IMR-90 (cell line): Measurements from ENCODE around the gene PIK3CG. TPM values are rescaled to one million over a fixed set of nuclear protein-coding genes. Genes with fewer than 3 reads are reported as not detected.
"Not testable (repeated sequence)": the region's sequence is repeated elsewhere in the genome, so short reads cannot be mapped to it uniquely, and the experiment has no call there.

Experiments used
- ATAC-seq: fragments of 200-7000 bp; cut with Tn5 transposase; 2 replicates; pipeline ENCODE4 v1.9.1; 2020; ENCODE audit warnings: low read depth, mild to moderate bottlenecking, moderate library complexity
- BruUV-seq: library from RNA; stranded (reverse); fragments of 400-500 nt; replicated peaks from 2 replicates; lab custom pipeline; 2021; lab: Mats Ljungman, UMichigan
- CTCF ChIA-PET: fragments of 300-600 bp; formaldehyde crosslinking; extraction: SDS; loops from one replicate; lab custom pipeline; 2021; ENCODE audit warnings: antibody characterized with exemption; lab: Yijun Ruan, JAX
- POLR2A ChIA-PET: fragments of 300-600 bp; sonication (Branson Sonifier 250); formaldehyde crosslinking; loops from one replicate; lab custom pipeline; 2022; ENCODE audit warnings: antibody characterized with exemption; ENCODE audit not compliant: unreplicated experiment; lab: Charles Lee
- DNase-seq: peaks from one replicate; pipeline ENCODE4 v3.0.0; 2013
- H2AFZ ChIP-seq: replicated peaks from 2 replicates; pipeline ENCODE3; 2013; ENCODE audit warnings: low read length, mild to moderate bottlenecking; ENCODE audit not compliant: poor library complexity
- H2AK5ac ChIP-seq: 2 replicates; pipeline ENCODE4 v1.6.1; 2013; ENCODE audit warnings: low read depth, low read length, inconsistent platforms
- H2AK9ac ChIP-seq: replicated peaks from 2 replicates; pipeline ENCODE3; 2013; ENCODE audit warnings: mild to moderate bottlenecking, low read depth, low read length, moderate library complexity; ENCODE audit not compliant: poor library complexity
- H2BK120ac ChIP-seq: 2 replicates; pipeline ENCODE4 v1.6.1; 2013; ENCODE audit warnings: low read depth, low read length, inconsistent platforms
- H2BK15ac ChIP-seq: 3 replicates; pipeline ENCODE4 v1.6.1; 2013; ENCODE audit warnings: low read depth, low read length, inconsistent platforms
- H2BK20ac ChIP-seq: 2 replicates; pipeline ENCODE4 v1.6.1; 2013; ENCODE audit warnings: low read depth, mild to moderate bottlenecking, inconsistent platforms, low read length, moderate library complexity
- H2BK5ac ChIP-seq: 2 replicates; pipeline ENCODE4 v1.6.1; 2013; ENCODE audit warnings: mild to moderate bottlenecking, low read depth, low read length, inconsistent platforms; ENCODE audit not compliant: poor library complexity, severe bottlenecking
- H3K14ac ChIP-seq: replicated peaks from 2 replicates; pipeline ENCODE4 v1.6.1; 2013; ENCODE audit warnings: low read depth, low read length, inconsistent platforms
- H3K18ac ChIP-seq: 2 replicates; pipeline ENCODE4 v1.6.1; 2013; ENCODE audit warnings: low read depth, low read length, control low read depth
- H3K23ac ChIP-seq: 2 replicates; pipeline ENCODE4 v1.6.1; 2013; ENCODE audit warnings: low read depth, low read length, inconsistent platforms
- H3K27ac ChIP-seq: 2 replicates; pipeline ENCODE4 v1.5.1; 2013; ENCODE audit warnings: mild to moderate bottlenecking, control low read depth, low read length; ENCODE audit not compliant: insufficient read depth
- H3K27me3 ChIP-seq: 2 replicates; pipeline ENCODE4 v1.6.1; 2013; ENCODE audit warnings: low read length; ENCODE audit not compliant: control insufficient read depth, insufficient read depth
- H3K36me3 ChIP-seq: 2 replicates; pipeline ENCODE4 v1.6.1; 2013; ENCODE audit warnings: low read length, mixed read lengths; ENCODE audit not compliant: control insufficient read depth, insufficient read depth
- H3K4ac ChIP-seq: 2 replicates; pipeline ENCODE4 v1.6.1; 2013; ENCODE audit warnings: low read depth, low read length, inconsistent platforms
- H3K4me1 ChIP-seq: 2 replicates; pipeline ENCODE4 v1.6.1; 2013; ENCODE audit warnings: low read length, mixed read lengths; ENCODE audit not compliant: control insufficient read depth, insufficient read depth
- H3K4me2 ChIP-seq: 2 replicates; pipeline ENCODE4 v1.6.1; 2013; ENCODE audit warnings: low read depth, mild to moderate bottlenecking, control low read depth, low read length, moderate library complexity
- H3K4me3 ChIP-seq: 2 replicates; pipeline ENCODE4 v1.5.1; 2013; ENCODE audit warnings: low read depth, mild to moderate bottlenecking, control low read depth, low read length, moderate library complexity; ENCODE audit not compliant: insufficient read depth
- H3K56ac ChIP-seq: 2 replicates; pipeline ENCODE4 v1.6.1; 2013; ENCODE audit warnings: low read length, inconsistent platforms; ENCODE audit not compliant: insufficient read depth; ENCODE audit errors: extremely low read depth
- H3K79me1 ChIP-seq, 2 experiments: 2 replicates each; pipeline ENCODE4 v1.6.1; 2013; ENCODE audit warnings: low read length in 2 of 2, inconsistent platforms in 1 of 2, low read depth in 1 of 2
- H3K9ac ChIP-seq: 2 replicates; pipeline ENCODE4 v1.6.1; 2013; ENCODE audit warnings: low read depth, low read length, control low read depth
- H3K9me1 ChIP-seq: 2 replicates; pipeline ENCODE4 v1.6.1; 2013; ENCODE audit warnings: low read length, inconsistent platforms; ENCODE audit not compliant: insufficient read depth
- H3K9me3 ChIP-seq: 2 replicates; pipeline ENCODE4 v1.6.1; 2013; ENCODE audit warnings: low read length; ENCODE audit not compliant: control insufficient read depth, insufficient read depth
- H4K20me1 ChIP-seq: 2 replicates; pipeline ENCODE4 v1.6.1; 2013; ENCODE audit warnings: low read length, inconsistent platforms; ENCODE audit not compliant: insufficient read depth
- H4K5ac ChIP-seq: 2 replicates; pipeline ENCODE4 v1.6.1; 2013; ENCODE audit warnings: mild to moderate bottlenecking, low read depth, low read length, control low read depth
- H4K8ac ChIP-seq, 2 experiments: 2 replicates each; pipeline ENCODE4 v1.6.1; 2013; ENCODE audit warnings: low read depth in 2 of 2, low read length in 2 of 2, control low read depth in 1 of 2, inconsistent platforms in 1 of 2
- H4K91ac ChIP-seq: 2 replicates; pipeline ENCODE4 v1.6.1; 2013; ENCODE audit warnings: low read depth, low read length, inconsistent platforms; ENCODE audit not compliant: insufficient read depth
- WGBS, 2 experiments: methylation state at CpG; one replicate each; pipeline versions ENCODE4 v1.1.5 to v1.1.7; 2013; ENCODE audit warnings: missing lambda C conversion rate in 2 of 2; ENCODE audit not compliant: insufficient read length in 1 of 2; ENCODE audit errors: extremely low coverage in 2 of 2; 5-methylcytosine and 5-hydroxymethylcytosine counted together
- dilution Hi-C: fragments of 300-500 bp; cut with HindIII; formaldehyde crosslinking; loops from one replicate; pipeline ENCODE4 v1.14.3; 2018; ENCODE audit warnings: low sequenced_read_pairs; ENCODE audit not compliant: unreplicated experiment
- in situ Hi-C: fragments of 300-500 bp; cut with MboI; formaldehyde crosslinking; loops from 3 replicates; pipeline ENCODE4 v1.14.3; 2019; ENCODE audit warnings: low sequenced_read_pairs, inconsistent platforms, mixed read lengths
- intact Hi-C: fragments of 100-400 bp; cut with micrococcal nuclease; formaldehyde crosslinking; loops from 2 replicates; pipeline ENCODE4 v1.10.0; 2022
- polyA plus RNA-seq, 3 experiments: library from polyadenylated mRNA; depleted of rRNA; stranded (reverse); fragments of >200 nt; gene quantifications; 2 replicates each; pipeline ENCODE4 v1.2.3, GENCODE V29; 2012; ENCODE audit warnings: low replicate concordance in 1 of 3
- total RNA-seq: library from RNA; depleted of rRNA; stranded (reverse); fragments of >200 nt; gene quantifications from 2 replicates; pipeline ENCODE4 v1.2.3, GENCODE V29; 2012

PIK3CG gene
- total and polyA plus RNA-seq, 2 of the 4 experiments (the other 2 are of a cell fraction): under 0.01 TPM; not detected in 1

DNA sequence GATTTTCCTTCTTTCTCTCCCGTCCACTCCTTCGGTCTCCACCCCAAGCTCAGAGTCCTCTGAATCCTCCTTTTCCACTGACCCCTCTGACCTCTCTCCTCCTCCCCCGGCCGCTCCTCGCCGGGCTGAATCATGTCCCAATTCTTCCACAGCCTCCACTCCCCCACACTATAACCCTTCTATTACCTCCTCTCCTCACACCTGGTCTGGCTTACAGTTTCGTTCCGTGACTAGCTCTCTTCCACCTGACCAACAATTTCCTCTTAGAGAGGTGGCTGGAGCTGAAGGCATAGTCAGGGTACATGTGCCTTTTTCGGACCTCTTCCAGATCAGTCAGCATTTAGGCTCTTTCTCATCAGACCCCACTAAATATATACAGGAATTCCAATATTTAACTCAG lies 34.2 kb upstream of the PIK3CG start:
- 100% methylated on average over 1 of the region's 9 CpGs; no CpG with 5 or more reads in 1 of the 2 experiments for WGBS, 2 experiments
- H3K56ac ChIP-seq, intact Hi-C loops, H3K18ac ChIP-seq, H3K79me1 ChIP-seq, in situ Hi-C loops, H2BK15ac ChIP-seq, H2AK5ac ChIP-seq, H2BK5ac ChIP-seq, H3K4me3 ChIP-seq, CTCF ChIA-PET, H2BK20ac ChIP-seq, ATAC-seq, BruUV-seq, H3K23ac ChIP-seq, H3K9me1 ChIP-seq, H4K91ac ChIP-seq, H2AK9ac ChIP-seq, H2BK120ac ChIP-seq, H3K4ac ChIP-seq, H4K20me1 ChIP-seq, dilution Hi-C loops, H3K9ac ChIP-seq, H3K14ac ChIP-seq, H3K4me2 ChIP-seq, H2AFZ ChIP-seq, H4K5ac ChIP-seq, H3K4me1 ChIP-seq, H3K36me3 ChIP-seq, H3K27me3 ChIP-seq, H4K8ac ChIP-seq, POLR2A ChIA-PET, DNase-seq, H3K27ac ChIP-seq: not testable (repeated sequence)
- peaks cover 10% of the 10 kb centered on the region for H3K9me3 ChIP-seq
